ENCODE measurements around the gene MRPL1.
A peak's percentile ranks its signal among the peaks of the same experiment; 100 is the strongest.
"Not testable (repeated sequence)": the region's sequence is repeated elsewhere in the genome, so short reads cannot be mapped to it uniquely, and the experiment has no call there.

MRPL1 gene

GRCh38 chr4:77852892-77853495 is 9.6 kb upstream of the MRPL1 start:
- no peak for DNase-seq

GRCh38 chr4:77854431-77855111 is 8.1 kb upstream of the MRPL1 start:
- DNase-seq, result no peak

GRCh38 chr4:77856152-77856551 is 6.5 kb upstream of the MRPL1 start:
- DNase-seq, result no peak

- no peak for DNase-seq
Measured at GRCh38 chr4:77859256-77859655, 3.4 kb upstream of the MRPL1 start.

- DNase-seq, result no peak
Measured at GRCh38 chr4:77861495-77861894, 1.1 kb upstream of the MRPL1 start.

- DNase-seq, result not testable (repeated sequence)
Measured at GRCh38 chr4:77863341-77863740, 711 bp downstream of the MRPL1 start.

- no peak for DNase-seq
Measured at GRCh38 chr4:77865259-77865658, 2.6 kb downstream of the MRPL1 start.

- DNase-seq, result no peak
Measured at GRCh38 chr4:77872723-77873445, 10.3 kb downstream of the MRPL1 start.

GRCh38 chr4:77877167-77877566 is 14.5 kb downstream of the MRPL1 start:
- no peak for DNase-seq

GRCh38 chr4:77877771-77878565 is 15.3 kb downstream of the MRPL1 start:
- DNase-seq, result no peak

GRCh38 chr4:77880784-77881183 is 18.2 kb downstream of the MRPL1 start:
- no peak for DNase-seq

GRCh38 chr4:77881460-77882295 is 19.0 kb downstream of the MRPL1 start:
- peak; percentile 32 for DNase-seq

- DNase-seq, result no peak
Measured at GRCh38 chr4:77893451-77893850, 30.8 kb downstream of the MRPL1 start.

GRCh38 chr4:77899607-77900006 is 37.0 kb downstream of the MRPL1 start:
- DNase-seq, result no peak

GRCh38 chr4:77903186-77903585 is 40.6 kb downstream of the MRPL1 start:
- no peak for DNase-seq

- no peak for DNase-seq
Measured at GRCh38 chr4:77905651-77906263, 43.1 kb downstream of the MRPL1 start.

GRCh38 chr4:77910676-77911075 is 48.0 kb downstream of the MRPL1 start:
- DNase-seq, result no peak

- DNase-seq, result no peak
Measured at GRCh38 chr4:77911091-77911490, 48.5 kb downstream of the MRPL1 start.

- DNase-seq, result peak; percentile 46
Measured at GRCh38 chr4:77911842-77912450, 49.3 kb downstream of the MRPL1 start.

- peak; percentile 27 for DNase-seq
Measured at GRCh38 chr4:77913348-77913747, 50.7 kb downstream of the MRPL1 start.

- no peak for DNase-seq
Measured at GRCh38 chr4:77917075-77917474, 54.4 kb downstream of the MRPL1 start.

Measured in fibroblast of skin of right quadriceps (primary cell).